GM12875 (cell line): ENCODE data around the gene UPK3A.
"Not testable (repeated sequence)": the region's sequence is repeated elsewhere in the genome, so short reads cannot be mapped to it uniquely, and the experiment has no call there.

Experiments
- H3K4me3 ChIP-seq: one replicate; pipeline ENCODE4 v1.5.1; 2011; ENCODE audit warnings: low read depth, low read length, control low read depth
- CTCF ChIP-seq: IDR thresholded peaks from 2 replicates; pipeline ENCODE4 v1.5.1; 2011; ENCODE audit warnings: low read depth, mild to moderate bottlenecking, control low read depth, inconsistent platforms, low read length, moderate library complexity, borderline replicate concordance; ENCODE audit not compliant: insufficient read depth

UPK3A gene

GRCh38 chr22:45319324-45319685 lies 34.6 kb downstream of the UPK3A start:
- no peak overlapping the region for H3K4me3 ChIP-seq
- TF ChIP-seq CTCF = no peak

- H3K4me3 ChIP-seq = no peak overlapping the region
- no peak for TF ChIP-seq CTCF
These were observed 35.7 kb downstream of the UPK3A start for GRCh38 chr22:45320357-45320976.

GRCh38 chr22:45321827-45322226 lies 37.1 kb downstream of the UPK3A start:
- no peak overlapping the region for H3K4me3 ChIP-seq
- no peak for TF ChIP-seq CTCF

GRCh38 chr22:45322873-45323525 lies 38.2 kb downstream of the UPK3A start:
- no peak for TF ChIP-seq CTCF
- no peak overlapping the region for H3K4me3 ChIP-seq

GRCh38 chr22:45323695-45324094 lies 38.9 kb downstream of the UPK3A start:
- no peak overlapping the region for H3K4me3 ChIP-seq
- TF ChIP-seq CTCF = no peak

GRCh38 chr22:45324311-45324711 lies 39.6 kb downstream of the UPK3A start:
- TF ChIP-seq CTCF = no peak

GRCh38 chr22:45328261-45328660 lies 43.5 kb downstream of the UPK3A start:
- H3K4me3 ChIP-seq = not testable (repeated sequence)

More at GRCh38 chr22:45324311-45324711, 39.6 kb downstream of the UPK3A start:
- H3K4me3 ChIP-seq = no peak overlapping the region
